Epithelial cell of esophagus (primary cell): ENCODE data around the gene MTRR.

Experiments used
- DNase-seq: peaks from one replicate; pipeline ENCODE4 v3.0.0; 2010; ENCODE audit warnings: low read depth
- H3K4me3 ChIP-seq: 2 replicates; pipeline ENCODE4 v1.5.1; 2011; ENCODE audit warnings: mild to moderate bottlenecking, low read length, control low read depth
- CTCF ChIP-seq: IDR thresholded peaks from 2 replicates; pipeline ENCODE4 v1.5.1; 2011; ENCODE audit warnings: low read depth, mild to moderate bottlenecking, low read length, control low read depth, inconsistent platforms; ENCODE audit not compliant: insufficient read depth; ENCODE audit errors: missing control alignments

MTRR gene

GRCh38 chr5:7868773-7869473, at the start of gene MTRR, which contains the start of gene FASTKD3:
Gene MTRR, plus strand, starts transcription at chr5:7869148. Its CDS starts 1,647 bp downstream, at chr5:7870795.
Gene FASTKD3, minus strand, starts transcription at chr5:7869031. Its CDS starts 948 bp downstream, at chr5:7868083.
- H3K4me3 ChIP-seq = peak within 1 kb of the TSS; percentile 62
- TF ChIP-seq CTCF = no peak
- peak; percentile 95 for DNase-seq

DNA sequence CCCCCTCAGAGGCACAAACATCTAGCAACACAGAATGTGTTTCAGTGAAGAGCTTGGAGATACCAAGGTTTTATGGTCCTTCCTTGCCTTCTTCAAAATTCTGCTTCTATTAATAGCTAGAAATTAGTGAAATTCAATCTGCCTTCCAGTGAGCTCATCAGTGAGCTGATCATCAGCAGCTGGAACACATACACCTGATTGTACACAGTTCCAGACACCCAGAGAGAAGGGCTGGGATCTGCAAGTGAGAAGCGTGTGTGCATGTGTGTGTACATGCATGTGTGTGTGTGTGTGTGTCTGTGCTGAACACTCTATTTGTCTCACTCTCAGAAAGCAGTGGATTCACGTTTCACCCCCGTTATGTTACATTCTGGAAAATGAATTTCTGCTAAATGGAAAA, 46.5 kb upstream of the MTRR start:
- TF ChIP-seq CTCF = no peak

GRCh38 chr5:7823594-7823993, 45.4 kb upstream of the MTRR start:
- no peak for DNase-seq
- TF ChIP-seq CTCF = no peak
- no peak overlapping the region for H3K4me3 ChIP-seq

More for the DNA sequence above, 46.5 kb upstream of the MTRR start:
- DNase-seq = no peak
- no peak overlapping the region for H3K4me3 ChIP-seq

DNA sequence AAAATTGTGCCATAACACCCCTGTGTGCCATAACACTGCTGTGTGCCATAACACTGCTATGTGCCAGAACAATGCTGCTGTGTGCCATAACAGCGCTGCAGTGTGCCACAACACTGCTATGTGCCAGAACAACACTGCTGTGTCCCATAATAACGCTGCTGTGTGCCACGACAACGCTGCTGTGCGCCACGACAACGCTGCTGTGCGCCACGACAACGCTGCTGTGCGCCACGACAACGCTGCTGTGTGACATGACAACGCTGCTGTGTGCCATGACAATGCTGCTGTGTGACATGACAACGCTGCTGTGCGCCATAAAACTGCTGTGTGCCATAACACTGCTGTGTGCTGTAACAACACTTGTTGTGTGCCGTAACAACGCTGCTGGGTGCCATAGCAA, 44.0 kb upstream of the MTRR start:
- no peak for TF ChIP-seq CTCF
- no peak for DNase-seq
- no peak overlapping the region for H3K4me3 ChIP-seq

DNA sequence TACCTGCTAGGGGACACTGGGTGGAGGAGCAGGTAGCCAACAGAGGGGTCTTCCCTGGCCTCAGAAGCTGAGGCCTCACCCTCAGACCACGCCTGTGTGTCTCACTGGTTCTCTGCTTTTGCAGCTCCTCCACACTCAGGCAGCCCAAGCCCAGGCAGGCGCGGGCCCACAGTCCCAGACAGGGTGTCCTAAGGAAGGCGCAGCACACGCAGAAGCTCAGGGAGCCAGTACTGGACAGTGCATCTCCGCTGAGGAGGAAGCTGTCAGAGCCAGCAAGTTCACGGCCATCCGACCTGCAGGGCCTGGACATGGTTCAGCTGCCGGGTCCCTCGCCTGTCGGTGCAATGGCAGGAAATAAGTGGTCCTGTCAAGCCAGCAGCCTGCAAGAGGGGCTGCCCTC, 43.3 kb upstream of the MTRR start:
- no peak for DNase-seq
- H3K4me3 ChIP-seq = no peak overlapping the region
- TF ChIP-seq CTCF = no peak

GRCh38 chr5:7827610-7828009, 41.3 kb upstream of the MTRR start:
- TF ChIP-seq CTCF = no peak
- no peak overlapping the region for H3K4me3 ChIP-seq
- no peak for DNase-seq

DNA sequence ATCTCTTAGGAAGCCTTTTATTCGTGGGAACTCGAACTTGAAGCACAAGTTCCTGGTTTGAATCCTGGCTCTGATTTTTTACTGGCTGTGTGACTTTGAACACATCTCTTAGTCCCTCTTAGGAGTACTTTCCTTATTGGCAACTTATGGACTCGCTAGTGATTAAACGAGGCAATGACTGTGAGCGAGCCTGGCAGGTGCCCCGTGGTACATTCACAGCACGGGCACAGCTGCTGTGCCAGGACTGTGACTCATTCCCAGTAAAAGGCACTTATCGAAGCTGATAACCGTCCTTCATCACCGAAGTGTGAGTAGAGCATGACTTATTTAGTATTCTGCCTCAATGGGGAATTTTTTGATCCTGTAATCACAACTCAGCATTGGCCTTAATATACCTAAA, 40.7 kb upstream of the MTRR start:
- DNase-seq = no peak
- no peak overlapping the region for H3K4me3 ChIP-seq
- no peak for TF ChIP-seq CTCF
